DMS53 (cell line): ENCODE measurements around the gene PALLD.

Source experiments
- DNase-seq: peaks from one replicate; lab custom pipeline; 2025; lab: John Stamatoyannopoulos, UW

Gene PALLD

DNA sequence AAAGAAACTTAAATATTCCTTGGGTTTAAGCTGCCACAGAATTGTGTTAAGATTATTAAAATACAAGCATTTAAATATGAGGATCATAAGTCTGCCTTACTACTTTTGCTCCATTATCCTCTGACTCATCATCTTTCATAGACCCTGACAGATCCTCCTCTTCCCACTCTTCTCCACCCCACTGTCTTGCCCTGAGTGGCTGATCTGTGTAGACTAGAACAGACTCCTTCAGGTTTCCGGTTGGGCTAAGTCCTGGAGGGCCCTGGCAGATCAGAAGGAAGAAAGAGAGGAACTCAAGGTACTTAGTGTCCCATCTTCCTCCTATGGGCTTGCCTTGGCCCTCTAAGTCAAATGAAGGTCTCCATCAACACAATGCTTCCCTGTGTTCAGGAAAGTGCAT, 30.7 kb downstream of the PALLD start:
- peak; percentile 15 for DNase-seq

DNA sequence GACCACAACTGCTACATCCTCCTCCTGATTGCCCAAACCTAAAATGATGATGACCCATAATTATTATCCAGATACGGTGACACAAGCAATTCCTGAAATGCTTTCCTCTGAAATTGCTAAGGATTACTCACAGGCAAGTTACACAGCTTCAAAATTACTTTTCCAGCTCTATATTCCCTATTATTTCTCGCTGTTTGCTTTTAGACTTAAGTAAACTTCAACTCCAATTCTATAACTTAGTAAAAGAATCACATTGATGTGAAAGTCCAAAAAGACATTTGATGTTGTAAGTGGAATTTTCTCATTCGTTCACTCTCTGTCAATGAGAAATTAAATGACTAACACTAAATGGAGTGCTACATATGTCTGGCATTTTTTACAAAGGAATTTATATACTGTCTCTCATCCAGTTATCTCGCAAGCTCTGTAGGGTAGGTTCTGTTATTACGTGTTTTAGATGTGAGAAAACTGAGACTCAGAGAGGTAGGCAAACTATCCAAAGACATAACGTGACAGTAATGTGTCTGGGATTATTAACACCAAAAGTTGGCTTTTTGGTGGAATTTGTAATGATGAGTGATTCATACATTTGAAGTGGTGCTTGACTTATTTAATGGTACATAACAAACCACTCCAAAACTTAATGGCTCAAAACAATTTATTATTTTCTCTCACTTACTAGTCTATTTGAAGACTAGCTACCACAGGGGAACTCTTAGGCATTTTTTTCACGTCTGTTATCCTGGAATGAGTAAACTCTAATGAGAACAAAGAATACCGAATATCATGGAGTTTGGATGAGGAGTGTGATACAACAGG, 31.5 kb downstream of the PALLD start:
- peak; percentile 83 for DNase-seq

DNA sequence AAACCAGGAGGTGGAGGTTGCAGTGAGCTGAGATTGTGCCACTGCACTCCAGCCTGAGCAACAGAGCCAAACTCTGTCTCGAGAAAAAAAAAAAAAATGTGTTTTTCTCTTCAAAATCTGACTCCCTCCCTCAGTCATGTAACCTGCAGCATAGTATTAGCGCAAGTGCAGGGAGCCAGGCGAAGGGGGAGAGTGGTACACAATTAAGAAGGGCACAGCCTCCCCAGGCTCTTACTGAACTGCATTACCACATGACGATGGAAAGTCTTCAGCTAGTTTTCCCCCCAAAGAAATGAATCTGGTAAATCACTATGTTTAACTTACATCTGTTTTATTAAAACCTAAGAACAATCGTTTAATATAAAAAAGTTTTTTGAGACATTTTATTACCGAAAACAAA, 32.4 kb downstream of the PALLD start:
- DNase-seq: peak; percentile 20

DNA sequence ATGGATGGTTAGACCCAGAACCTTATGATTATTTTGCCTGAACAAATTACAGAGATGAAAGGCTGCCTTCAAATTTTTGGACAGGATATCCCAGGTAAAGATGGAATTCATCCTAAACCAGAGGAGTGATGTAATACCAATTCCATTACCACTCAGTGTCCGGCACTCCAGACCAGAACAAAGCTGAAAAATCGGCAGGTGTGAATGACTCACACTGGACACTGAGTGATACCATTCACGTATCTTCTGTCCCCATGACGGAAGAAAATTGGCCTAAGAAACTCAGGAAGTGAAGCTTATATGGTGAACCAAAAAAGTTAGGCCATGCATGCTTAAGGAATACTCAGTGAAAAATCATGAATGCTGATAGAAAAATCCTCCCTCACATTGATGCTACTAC, 34.5 kb downstream of the PALLD start:
- peak; percentile 47 for DNase-seq

DNA sequence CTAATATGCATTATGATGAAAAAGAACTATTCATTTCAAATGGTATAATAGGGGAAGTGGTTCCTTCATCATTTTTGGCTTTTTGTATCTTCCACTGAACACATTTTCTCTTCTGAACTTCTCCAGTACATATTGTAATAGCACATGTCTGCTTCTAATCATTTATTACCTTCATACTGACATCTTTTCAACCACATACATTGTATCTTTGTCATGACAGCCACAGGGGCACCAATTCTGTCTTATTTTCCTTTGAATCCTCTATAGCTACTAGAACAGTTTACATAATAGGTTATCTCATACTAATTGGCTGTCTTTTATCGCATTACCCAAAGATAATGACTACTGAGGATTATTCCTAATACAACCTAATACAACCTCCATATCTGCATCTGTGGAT, 37.7 kb downstream of the PALLD start:
- no peak for DNase-seq

DNA sequence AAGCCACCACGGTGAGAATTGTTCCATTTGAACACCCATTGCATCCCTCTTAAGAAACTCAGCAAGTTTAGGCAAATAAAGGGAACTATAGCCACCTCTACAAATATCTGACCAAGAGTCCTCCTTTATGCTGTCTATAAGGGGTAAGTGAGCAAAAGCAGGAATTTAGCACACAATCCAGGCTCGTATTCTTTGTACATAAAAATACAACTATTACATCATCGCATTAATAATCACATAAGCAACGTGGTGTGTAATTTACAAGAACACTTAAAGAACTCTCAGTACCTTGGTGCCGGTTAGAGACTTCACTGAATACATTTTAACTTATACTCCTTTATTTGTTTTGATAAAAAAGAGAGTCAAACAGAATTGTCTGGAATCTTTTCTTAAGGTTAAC, 38.8 kb downstream of the PALLD start:
- DNase-seq: no peak

DNA sequence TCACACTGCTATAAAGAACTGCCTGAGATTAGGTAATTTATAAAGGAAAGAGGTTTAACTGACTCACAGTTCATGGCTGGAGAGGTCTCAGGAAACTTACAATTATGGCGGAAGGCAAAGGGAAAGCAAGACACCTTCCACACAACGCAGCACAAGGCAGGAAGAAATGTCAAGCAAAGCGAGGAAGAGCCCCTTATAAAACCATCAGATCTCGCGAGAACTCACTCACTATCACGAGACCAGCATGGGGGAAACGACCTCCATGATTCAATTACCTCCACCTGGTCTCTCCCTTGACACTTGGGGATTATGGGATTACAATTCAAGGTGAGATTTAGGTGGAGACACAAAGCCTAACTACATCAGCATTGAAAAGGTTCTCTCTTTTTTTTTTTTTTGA, 39.6 kb downstream of the PALLD start:
- DNase-seq: no peak

DNA sequence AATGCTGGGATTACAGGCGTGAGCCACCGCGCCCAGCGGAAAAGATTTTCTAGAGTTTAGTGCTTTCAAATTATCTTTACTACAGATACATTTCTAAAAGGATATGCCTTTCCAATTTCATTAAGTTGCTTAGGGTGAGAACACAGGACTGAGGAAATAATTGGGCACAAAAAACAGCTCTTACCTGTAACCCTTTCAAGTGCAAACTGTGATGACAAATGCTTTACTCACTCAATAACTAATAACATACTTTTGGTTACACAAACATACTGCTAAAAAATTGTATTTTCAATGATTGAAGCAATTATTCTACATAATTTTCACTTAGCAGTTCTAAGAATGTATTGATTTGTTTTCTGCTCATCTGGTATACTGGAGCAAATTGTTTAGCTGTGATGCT, 40.2 kb downstream of the PALLD start:
- DNase-seq: no peak

DNA sequence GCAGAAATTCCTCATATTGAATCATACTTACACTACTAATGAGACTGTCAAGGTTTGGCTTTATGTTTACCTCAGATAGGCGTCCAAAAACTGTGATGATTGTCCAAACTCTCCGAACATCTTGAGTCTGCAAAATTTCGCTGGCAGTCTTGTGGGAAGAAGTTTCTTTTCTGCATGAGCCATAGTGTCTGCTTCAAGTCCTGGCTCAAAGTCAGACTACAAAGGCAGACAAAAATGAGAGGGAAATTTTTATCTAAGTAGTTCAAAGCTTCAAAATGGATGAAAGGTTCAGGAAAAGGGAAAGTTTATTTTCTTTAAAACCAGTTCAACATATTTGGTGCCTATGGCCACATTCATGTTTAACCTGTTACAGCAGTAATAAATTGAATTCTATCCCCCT, 40.7 kb downstream of the PALLD start:
- no peak for DNase-seq

DNA sequence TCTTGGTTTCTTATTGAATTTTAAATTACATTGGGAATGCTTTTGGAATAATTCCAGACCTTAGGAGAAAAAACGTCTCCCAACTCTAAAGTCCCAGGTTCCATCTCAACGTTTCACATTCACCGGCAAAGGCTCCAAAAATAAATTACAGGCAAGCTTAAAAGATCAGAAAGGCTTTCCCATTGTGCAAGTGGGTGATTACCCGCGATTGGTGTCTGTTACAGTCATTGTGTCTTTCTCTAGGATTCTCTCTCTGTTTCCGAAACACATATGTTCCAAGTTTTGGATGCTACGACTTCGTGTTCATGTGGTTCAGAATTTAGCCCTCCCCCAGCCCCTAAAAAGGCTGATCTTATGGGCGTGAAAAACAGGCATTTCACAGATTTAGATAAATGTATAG, 41.8 kb downstream of the PALLD start:
- DNase-seq: no peak

DNA sequence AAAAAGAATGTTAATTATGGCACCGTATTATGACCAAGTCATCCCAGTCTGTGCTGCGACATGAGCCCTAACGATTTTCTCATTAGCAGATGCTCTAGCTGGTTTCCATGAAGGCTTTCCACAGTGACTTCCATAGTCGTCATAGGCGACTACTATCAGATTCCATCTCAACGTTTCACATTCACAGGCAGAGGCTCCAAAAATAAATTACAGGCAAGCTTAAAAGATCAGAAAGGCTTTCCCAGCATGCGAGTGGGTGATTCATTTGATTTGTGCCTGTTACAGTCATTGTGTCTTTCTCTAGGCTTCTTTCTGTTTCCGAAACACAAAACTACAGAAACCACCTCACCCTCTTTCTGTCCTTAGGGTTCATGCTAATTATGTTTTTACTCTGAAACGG, 43.2 kb downstream of the PALLD start:
- no peak for DNase-seq

DNA sequence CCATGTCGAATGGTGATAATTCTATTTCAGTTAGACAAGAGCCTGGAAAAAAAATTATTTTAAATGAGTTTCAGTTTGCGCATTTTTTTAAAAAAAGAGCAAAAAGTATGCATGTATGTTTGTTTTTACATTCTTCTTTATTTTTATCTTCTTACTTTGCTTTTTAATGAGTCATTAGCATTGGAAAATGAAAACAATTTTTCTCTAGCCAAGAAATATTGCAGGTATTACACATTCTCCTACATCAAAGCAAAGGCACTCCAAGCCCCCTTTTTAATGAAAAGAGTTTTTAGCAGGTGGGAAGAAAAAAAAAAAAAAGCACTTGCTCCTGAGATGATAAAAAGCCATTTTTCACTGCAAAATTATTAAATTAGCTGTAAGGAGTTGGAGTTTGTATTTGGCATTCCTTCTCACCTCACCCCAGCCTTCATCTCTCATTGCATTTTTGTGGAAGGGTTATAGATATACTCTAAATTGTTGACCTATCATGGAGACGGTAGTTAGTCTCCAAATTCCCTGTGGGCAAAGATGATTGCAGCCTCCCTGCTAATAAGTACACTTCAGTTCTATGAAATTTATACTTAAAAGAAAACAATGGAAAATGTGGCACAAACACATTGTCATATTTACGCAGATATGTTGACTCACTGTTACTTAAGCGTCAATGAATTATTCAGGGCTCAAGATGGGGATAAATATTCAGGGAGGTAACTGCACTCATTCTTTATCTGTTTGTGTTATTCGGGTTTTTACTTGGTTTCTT, 43.8 kb downstream of the PALLD start:
- DNase-seq: no peak

DNA sequence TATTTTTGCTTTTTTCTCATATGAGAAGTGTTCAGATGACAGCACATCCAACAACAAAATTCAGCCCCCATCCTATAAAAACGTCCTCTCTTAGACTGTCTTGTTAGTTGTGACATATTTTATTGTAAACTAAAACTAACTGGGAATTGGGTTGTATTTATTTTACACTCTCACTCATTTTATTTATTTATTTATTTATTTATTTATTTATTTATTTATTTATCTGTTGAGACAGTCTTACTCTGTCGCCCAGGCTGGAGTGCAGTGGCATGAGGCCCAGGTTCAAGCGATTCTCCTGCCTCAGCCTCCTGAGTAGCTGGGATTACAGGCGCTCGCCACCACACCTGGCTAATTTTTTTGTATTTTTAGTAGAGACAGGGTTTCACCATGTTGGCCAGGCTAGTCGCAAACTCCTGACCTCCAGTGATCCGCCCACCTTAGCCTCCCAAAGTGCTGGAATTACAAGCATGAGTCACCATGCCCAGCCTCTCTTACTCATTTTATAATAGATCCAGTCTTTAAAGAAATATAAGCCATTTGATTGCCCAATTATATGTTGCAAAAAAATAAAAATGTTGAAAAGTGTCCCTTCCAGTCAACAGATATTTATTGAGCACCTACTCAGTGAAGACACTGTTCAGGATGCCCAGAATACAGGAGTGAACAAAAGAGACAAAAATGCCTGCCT, 44.6 kb downstream of the PALLD start:
- no peak for DNase-seq

DNA sequence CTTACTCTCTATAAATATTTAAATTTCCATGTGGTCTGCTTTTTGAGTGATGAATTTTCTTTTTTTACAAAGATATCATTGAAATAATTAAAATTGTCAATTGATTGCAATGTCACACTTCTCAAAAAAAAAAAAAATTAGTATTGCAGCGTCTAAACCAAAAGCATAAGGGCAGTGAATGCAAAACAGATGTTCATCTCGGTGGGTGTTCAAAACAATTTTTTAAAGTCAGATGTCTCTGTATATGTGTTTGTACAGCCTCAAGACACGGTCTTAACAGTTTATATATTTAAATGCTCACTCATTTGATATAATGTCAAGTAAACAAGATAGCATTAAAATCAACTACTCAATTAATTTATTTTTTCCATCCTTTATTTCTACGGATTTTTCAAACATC, 52.3 kb downstream of the PALLD start:
- DNase-seq: no peak

DNA sequence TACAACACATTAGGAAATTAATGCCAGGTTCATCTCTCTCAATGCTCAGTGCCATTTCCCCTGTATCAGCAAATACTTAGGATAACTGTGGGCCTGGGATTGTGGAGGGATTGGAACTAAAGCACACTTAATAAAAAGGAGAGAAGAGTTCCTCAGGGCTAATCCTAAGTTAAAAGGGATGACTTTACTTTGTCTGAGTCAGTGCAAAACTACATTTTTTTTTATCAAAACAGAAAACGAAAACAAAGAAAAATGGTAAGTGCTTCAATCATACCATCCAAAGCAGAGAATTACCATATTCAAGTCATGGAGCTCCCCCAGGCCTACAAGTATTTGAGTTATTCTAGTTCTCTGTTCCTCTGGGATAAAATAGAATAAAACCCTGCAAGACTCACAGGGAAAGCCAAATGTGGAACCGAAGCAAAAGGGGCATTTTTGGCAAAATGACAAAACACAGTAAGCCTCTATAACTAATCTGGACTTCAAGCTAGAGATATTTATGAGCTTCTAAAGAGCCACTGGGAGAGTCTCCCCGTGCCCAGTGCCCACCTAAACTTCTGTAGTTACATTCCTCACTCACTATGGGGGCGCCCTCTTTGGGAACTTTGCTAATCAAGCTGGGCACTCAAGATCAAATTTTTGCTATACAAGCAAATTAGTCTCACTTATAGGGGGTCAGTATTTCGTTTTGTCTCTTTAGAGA, 53.4 kb downstream of the PALLD start:
- no peak for DNase-seq

DNA sequence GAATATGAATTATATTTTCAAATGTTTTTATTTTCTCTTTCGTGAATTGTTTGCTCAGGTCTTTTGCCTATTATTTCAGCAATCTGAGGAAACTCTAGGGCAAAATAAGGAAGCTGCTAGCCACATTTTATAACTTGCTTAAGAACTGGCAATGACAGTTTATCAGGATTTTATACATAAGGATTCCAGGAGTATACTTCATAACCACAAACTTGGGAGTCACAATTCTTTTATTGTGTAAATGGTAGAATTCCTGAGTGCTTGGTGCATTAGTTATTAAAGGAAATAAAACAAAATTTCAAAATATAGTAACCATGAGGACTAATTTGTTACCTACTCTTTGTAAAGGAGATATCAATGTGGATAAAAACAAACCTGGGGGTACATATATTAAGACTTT, 54.4 kb downstream of the PALLD start:
- DNase-seq: no peak

DNA sequence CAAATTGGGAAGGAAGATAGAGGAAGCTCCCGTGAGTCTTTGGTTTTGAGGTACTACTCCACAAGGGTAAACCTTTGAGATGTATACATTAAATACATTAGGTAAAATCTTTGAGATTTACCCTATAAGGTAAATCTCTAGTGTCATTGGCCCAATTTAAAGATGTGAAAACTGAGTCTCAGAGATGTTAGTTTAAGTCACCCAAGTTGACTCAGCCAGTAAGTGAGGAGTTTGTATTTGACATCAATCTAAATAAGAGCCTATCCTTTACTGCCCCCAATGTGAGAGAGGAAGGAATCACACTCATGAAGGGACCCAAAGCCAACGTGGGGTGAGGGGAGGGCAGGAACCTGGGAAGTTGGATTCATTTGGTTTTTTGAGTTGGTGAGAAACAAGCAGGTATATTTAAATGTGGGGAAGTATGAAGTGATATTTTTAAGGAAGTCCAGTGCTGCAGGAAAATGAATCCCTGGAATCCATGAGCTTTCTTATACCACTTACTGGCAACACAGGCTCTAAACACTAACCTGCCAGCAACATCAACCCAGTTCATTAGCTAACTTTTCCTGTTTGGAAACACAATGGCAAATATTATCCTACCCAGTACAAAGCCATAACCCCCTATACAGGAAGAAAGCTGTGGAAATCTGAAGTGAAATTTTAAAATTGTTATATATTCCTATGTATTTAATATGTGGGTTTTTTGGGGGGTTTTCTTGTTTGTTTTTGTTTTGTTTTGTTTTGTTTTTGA, 55.3 kb downstream of the PALLD start:
- peak; percentile 40 for DNase-seq

DNA sequence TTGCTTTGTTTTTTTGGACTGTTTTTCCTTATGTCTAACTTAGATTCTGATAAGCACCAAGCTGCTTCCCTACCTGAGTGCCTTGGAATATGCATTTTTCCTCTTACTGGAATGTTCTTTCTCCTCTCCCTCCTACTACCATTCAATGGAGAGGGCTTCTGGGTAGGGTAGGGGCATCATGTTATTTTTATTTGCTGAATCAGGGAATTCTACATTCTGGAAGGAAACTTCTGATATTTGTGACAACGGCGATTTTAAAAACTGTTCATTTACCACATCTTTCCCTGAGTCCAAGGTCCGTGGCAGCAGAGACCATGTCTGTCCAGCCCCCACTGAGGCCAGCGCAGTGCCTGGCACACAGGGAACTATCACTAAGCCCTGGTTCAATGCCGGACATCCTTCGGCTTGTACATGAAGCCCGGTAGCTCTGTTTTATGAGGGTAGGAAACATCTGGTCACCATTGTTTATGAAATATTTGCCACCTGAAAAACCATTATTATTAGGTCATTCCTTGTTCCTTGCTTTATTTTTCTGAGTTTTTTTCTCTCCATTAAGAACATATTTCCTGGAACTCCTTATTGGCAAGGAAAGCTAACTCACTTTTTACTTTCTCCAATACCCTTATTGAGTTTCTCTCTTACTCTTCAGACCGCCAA, 57.0 kb downstream of the PALLD start:
- DNase-seq: no peak

DNA sequence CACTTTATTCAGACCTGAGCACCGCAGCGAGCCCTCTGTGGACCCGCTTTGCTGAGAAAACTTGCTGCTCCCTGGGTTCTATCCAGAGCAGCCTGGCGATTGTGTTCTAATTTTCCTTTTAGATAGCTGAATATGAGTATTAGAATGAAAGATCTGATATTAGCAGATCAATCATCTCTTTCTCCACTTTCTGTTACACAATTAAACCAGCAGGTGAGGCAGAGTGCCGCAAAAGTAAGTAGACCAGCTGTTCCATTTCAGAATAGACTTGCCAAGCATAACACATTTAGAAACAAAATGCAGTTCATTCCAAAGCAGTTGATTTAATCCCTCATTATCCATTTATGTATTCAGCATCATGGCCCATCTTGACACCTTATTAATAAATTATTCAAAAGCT, 58.6 kb downstream of the PALLD start:
- DNase-seq: no peak

DNA sequence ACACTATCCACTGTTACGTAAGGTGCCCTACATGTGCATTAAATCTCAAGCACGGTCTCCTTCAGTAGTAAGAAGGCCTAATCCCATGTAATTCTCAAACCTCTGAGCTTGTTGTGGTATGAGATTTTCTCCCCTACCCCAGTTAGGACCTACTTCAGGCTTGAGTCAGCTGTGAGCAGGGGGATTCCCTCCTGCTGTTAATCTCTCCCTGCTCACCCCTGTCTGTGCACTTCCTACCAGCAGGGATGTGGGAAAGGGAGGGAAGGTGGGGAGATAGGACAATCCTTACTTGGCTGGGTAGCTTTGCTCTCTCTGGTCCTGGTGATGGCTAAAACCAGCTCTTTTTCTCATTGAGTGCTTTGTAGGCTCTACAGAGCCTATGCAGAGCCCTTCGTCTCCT, 60.8 kb downstream of the PALLD start:
- DNase-seq: no peak

DNA sequence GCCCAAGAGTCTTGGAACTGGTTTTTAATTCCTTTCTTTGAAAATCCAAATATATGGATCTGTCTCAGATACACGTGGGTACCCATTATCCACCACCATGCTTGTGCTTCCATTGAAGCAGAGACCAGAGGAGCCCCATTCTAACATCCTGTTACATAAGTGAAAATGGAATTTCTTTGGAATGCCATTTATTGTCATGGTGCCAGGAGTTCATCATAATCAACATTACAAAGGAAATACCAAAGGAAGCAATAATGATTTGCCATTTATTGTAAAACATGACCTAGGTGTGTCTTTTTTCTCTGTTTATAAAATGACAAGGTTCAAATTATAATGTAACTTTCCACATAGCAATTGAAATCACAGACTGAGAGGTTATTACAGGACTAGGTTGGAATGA, 61.7 kb downstream of the PALLD start:
- no peak for DNase-seq
